Posterior vena cava (tissue), 2 donors: Measurements from ENCODE around the gene MTA1. TPM values are rescaled to one million over a fixed set of nuclear protein-coding genes. Genes with fewer than 3 reads are reported as not detected.

Source experiments
- DNase-seq: peaks from one replicate; pipeline ENCODE4 v3.0.0-alpha.2; 2020; ENCODE audit warnings: low spot score
- intact Hi-C, 2 donors: fragments of 100-400 bp; cut with DNase I; formaldehyde crosslinking; loops; one replicate each; pipeline versions ENCODE4 v1.14.1 to v1.14.2; 2022 to 2023
- total RNA-seq, 2 donors: library from RNA; stranded (reverse); fragmentation: NEBNext Ultra II Directional; extraction: Animal tissue kit (Norgen Biotek cat#: 25700); gene quantifications; one replicate each; pipeline ENCODE4 v1.2.1, GENCODE V29; 2021
- donor health status: DM: yes; HTN: yes; CAD: no.
- donor health status: DM: yes; HTN: yes; CAD: no.

MTA1 gene
- total RNA-seq, 2 donors from 2014 or later = 60.7 to 62.0 TPM

- intact Hi-C loops = no loop called here
- peak; percentile 80 for DNase-seq
These were observed 710 bp downstream of the MTA1 start for GRCh38 chr14:105420101-105420973.

- intact Hi-C loops = no loop called here
- no peak for DNase-seq
These were observed 1.5 kb downstream of the MTA1 start for GRCh38 chr14:105420974-105421674.

GRCh38 chr14:105421723-105422615 lies 2.3 kb downstream of the MTA1 start:
- intact Hi-C loops = no loop called here

GRCh38 chr14:105422695-105423487 lies 3.3 kb downstream of the MTA1 start:
- intact Hi-C loops = no loop called here
- DNase-seq = peak; percentile 78

More at GRCh38 chr14:105421723-105422615, 2.3 kb downstream of the MTA1 start:
- DNase-seq = peak; percentile 76

GRCh38 chr14:105423488-105424195 lies 4.0 kb downstream of the MTA1 start:
- intact Hi-C loops = no loop called here
- DNase-seq = no peak

GRCh38 chr14:105424861-105425260 lies 5.2 kb downstream of the MTA1 start:
- intact Hi-C loops = no loop called here
- no peak for DNase-seq

GRCh38 chr14:105425823-105426247 lies 6.2 kb downstream of the MTA1 start:
- peak; percentile 75 for DNase-seq
- intact Hi-C loops = no loop called here

GRCh38 chr14:105426416-105427130 lies 6.9 kb downstream of the MTA1 start:
- no peak for DNase-seq
- intact Hi-C loops = no loop called here

- DNase-seq = no peak
- intact Hi-C loops = no loop called here
These were observed 7.8 kb downstream of the MTA1 start for GRCh38 chr14:105427412-105427811.

GRCh38 chr14:105427936-105428485 lies 8.4 kb downstream of the MTA1 start:
- DNase-seq = no peak
- intact Hi-C loops = no loop called here

- intact Hi-C loops = no loop called here
- DNase-seq = no peak
These were observed 10.4 kb downstream of the MTA1 start for GRCh38 chr14:105430042-105430441.

GRCh38 chr14:105430565-105430964 lies 10.9 kb downstream of the MTA1 start:
- DNase-seq = no peak
- intact Hi-C loops = no loop called here

- DNase-seq = no peak
- intact Hi-C loops = no loop called here
These were observed 11.6 kb downstream of the MTA1 start for GRCh38 chr14:105431256-105431655.

- DNase-seq = no peak
- intact Hi-C loops = no loop called here
These were observed 13.0 kb downstream of the MTA1 start for GRCh38 chr14:105432657-105433056.

GRCh38 chr14:105433161-105433605 lies 13.6 kb downstream of the MTA1 start:
- intact Hi-C loops = no loop called here

GRCh38 chr14:105436402-105436801 lies 16.8 kb downstream of the MTA1 start:
- intact Hi-C loops = no loop called here
- DNase-seq = no peak

More at GRCh38 chr14:105433161-105433605, 13.6 kb downstream of the MTA1 start:
- DNase-seq = no peak
